GM19043 (cell line): ENCODE results near the gene HSD17B4.
"Not testable (repeated sequence)": the region's sequence is repeated elsewhere in the genome, so short reads cannot be mapped to it uniquely, and the experiment has no call there.

ENCODE experiments used
- ATAC-seq: cut with Tn5 transposase; IDR thresholded peaks from one replicate; pipeline ENCODE4 v1.9.1; 2021; ENCODE audit warnings: low read depth; ENCODE audit not compliant: unreplicated experiment

The HSD17B4 gene

GRCh38 chr5:119432674-119433237 lies 19.5 kb upstream of the HSD17B4 start:
- ATAC-seq = not testable (repeated sequence)

GRCh38 chr5:119435436-119436132 lies 16.7 kb upstream of the HSD17B4 start:
- ATAC-seq = peak; percentile 96

GRCh38 chr5:119437785-119438586 lies 14.3 kb upstream of the HSD17B4 start:
- ATAC-seq = not testable (repeated sequence)

GRCh38 chr5:119438587-119438917 lies 13.7 kb upstream of the HSD17B4 start:
- ATAC-seq = not testable (repeated sequence)

GRCh38 chr5:119439140-119439631 lies 13.1 kb upstream of the HSD17B4 start:
- no peak for ATAC-seq

GRCh38 chr5:119439632-119440031 lies 12.7 kb upstream of the HSD17B4 start:
- not testable (repeated sequence) for ATAC-seq

GRCh38 chr5:119444643-119445042 lies 7.7 kb upstream of the HSD17B4 start:
- not testable (repeated sequence) for ATAC-seq

- ATAC-seq = no peak
Measured at GRCh38 chr5:119445544-119445943, 6.8 kb upstream of the HSD17B4 start.

- ATAC-seq = no peak
Measured at GRCh38 chr5:119449882-119450281, 2.4 kb upstream of the HSD17B4 start.

- ATAC-seq = not testable (repeated sequence)
Measured at GRCh38 chr5:119450627-119451026, 1.7 kb upstream of the HSD17B4 start.

- ATAC-seq = no peak
Measured at GRCh38 chr5:119451561-119451960, 736 bp upstream of the HSD17B4 start.

- ATAC-seq = no peak
Measured at GRCh38 chr5:119452060-119452372, 281 bp upstream of the HSD17B4 start.

GRCh38 chr5:119453040-119453373 lies 710 bp downstream of the HSD17B4 start:
- peak; percentile 7 for ATAC-seq

- no peak for ATAC-seq
Measured at GRCh38 chr5:119454171-119454570, 1.9 kb downstream of the HSD17B4 start.

GRCh38 chr5:119458911-119459632 lies 6.8 kb downstream of the HSD17B4 start:
- no peak for ATAC-seq

GRCh38 chr5:119465640-119466039 lies 13.3 kb downstream of the HSD17B4 start:
- ATAC-seq = no peak

GRCh38 chr5:119468286-119468685 lies 16.0 kb downstream of the HSD17B4 start:
- ATAC-seq = no peak

GRCh38 chr5:119470105-119470763 lies 17.9 kb downstream of the HSD17B4 start:
- ATAC-seq = peak; percentile 38

- ATAC-seq = peak; percentile 51
Measured at GRCh38 chr5:119470851-119471451, 18.7 kb downstream of the HSD17B4 start.

- ATAC-seq = no peak
Measured at GRCh38 chr5:119473241-119473640, 20.9 kb downstream of the HSD17B4 start.
